IPS-15b (cell line): ENCODE data around the gene IFI30.

ENCODE experiments used
- H3K27me3 ChIP-seq: one replicate; pipeline ENCODE4 v1.6.1; 2013; ENCODE audit warnings: low read length; ENCODE audit not compliant: control insufficient read depth, insufficient read depth
- H3K36me3 ChIP-seq: one replicate; pipeline ENCODE4 v1.6.1; 2013; ENCODE audit warnings: low read length; ENCODE audit not compliant: control insufficient read depth, insufficient read depth
- H3K4me1 ChIP-seq: one replicate; pipeline ENCODE4 v1.6.1; 2013; ENCODE audit warnings: mild to moderate bottlenecking, low read length; ENCODE audit not compliant: control insufficient read depth, insufficient read depth
- H3K4me3 ChIP-seq: one replicate; pipeline ENCODE4 v1.5.1; 2013; ENCODE audit warnings: low read depth, low read length
- H3K9ac ChIP-seq: one replicate; pipeline ENCODE4 v1.6.1; 2013; ENCODE audit warnings: low read depth, mild to moderate bottlenecking, low read length
- H3K9me3 ChIP-seq: one replicate; pipeline ENCODE4 v1.6.1; 2013; ENCODE audit warnings: mild to moderate bottlenecking, low read length; ENCODE audit not compliant: control insufficient read depth, insufficient read depth

IFI30 gene

DNA sequence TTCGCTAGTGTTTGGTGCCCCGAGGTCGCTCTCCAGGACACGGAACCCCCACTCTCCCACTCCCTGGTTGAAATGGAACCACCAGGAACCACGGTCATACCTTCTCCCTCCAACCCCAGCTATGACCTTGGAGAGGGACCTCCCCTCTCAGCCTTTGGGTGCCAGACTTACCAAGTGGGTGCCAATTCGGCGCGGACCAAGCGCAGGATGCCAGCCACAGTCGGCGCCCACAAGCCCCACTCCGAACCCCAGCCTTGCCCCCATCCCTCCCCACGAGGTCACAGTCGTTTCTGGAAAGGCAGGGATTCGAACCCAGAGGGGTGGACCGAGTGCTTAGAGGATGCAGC lies 51.7 kb downstream of the IFI30 start:
- Histone ChIP-seq H3K4me1 (peaks cover 4% of the 10 kb centered on the region), H3K27me3 (peaks cover 18% of the 10 kb centered on the region), H3K9ac (no peak overlapping the region), H3K9me3 (no peaks in the 10 kb centered on the region), H3K4me3 (peak overlapping the region; percentile 62), H3K36me3 (no peaks in the 10 kb centered on the region)

DNA sequence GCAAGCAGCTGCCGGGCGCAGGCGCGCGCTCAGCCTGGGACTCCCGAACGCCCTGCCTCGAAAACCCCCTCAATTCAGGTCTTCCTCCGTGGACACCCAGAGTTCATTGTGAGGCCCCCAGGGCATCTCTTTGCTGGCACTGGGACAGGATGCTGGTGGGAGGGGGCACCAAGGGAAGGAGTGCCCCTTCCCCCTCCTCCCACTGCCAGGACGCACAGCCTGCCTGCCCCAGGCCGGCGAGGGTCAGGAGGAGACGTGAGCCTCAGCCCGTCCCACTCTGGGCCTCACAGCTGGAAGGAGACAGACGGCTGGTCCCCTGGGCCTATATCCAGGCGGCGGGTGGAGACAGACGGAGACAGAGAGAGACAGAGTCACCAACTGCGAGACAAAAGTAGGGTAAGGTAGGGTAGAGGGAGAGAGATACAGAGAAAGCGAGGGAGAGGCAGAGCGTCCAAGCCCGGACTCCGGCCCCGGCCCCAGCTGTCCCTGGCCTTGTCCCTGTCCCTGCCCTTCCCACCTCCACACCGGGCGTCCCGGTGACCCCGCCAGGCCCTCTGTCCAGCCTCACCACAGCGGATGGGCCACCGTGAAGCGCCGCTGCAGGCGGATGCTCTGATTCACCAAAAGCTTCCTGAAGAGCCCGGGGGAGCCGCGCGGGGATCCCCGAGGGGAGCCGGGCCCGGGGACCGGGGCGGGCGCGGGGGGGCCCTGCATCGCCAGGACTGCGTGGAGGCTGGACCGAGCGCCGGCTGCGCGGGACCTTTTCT lies 52.3 kb downstream of the IFI30 start, which contains the start of gene PDE4C:
TSS of gene PDE4C (minus strand) at position 737 of the 767 bp plus-strand sequence. CDS start at position 714, 23 bp downstream.
- Histone ChIP-seq H3K9ac (no peak within 1 kb of the TSS), H3K4me3 (peak within 1 kb of the TSS; percentile 62), H3K27me3 (peaks cover 18% of the 10 kb centered on the region), H3K4me1 (peaks cover 9% of the 10 kb centered on the region), H3K9me3 (no peaks in the 10 kb centered on the region), H3K36me3 (no peaks in the 10 kb centered on the region)

DNA sequence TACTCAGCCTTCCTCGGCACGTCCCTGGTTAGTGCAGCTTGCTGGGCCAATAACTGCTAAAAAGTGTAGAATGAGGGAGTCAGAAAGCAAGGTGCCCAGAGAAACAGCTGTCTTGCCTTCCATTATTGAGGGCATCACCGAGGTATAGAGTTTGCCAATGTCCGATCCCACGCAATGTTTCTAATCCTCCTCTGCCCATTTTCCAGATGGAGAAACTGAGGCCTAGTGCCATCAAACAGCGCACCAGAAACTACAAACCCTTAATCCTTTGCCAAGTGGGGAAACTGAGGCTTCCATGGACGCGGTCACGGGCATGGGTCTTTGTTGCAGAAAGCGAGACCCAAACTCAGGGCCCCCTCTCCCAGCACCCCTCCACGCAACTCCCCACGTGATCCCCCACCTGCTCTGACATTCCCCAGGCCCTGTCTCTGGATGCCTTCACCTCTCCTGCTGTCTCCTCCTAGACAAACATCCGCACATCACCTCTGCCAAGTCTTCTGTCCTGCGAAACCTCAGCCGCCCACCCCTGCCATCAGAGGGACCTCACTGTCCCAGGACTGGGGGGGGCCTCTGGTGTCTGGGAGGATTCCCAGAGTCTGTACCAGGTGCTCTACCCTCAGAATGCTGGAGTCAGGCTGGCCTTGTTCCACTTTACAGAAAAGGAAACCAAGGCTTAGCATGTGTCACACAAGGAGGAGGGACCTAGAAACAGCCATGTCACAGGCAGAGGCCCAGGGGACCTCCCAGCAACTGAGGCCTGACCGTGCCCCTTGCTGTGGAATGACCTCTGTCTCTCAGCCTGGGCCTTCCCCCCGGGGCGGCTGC lies 53.6 kb downstream of the IFI30 start:
- Histone ChIP-seq H3K36me3 (no peaks in the 10 kb centered on the region), H3K9me3 (no peaks in the 10 kb centered on the region), H3K27me3 (peaks cover 18% of the 10 kb centered on the region), H3K4me1 (peaks cover 10% of the 10 kb centered on the region), H3K4me3 (no peak overlapping the region), H3K9ac (no peak overlapping the region)
